ENCODE data around the gene VWA3A. TPM values are rescaled to one million over a fixed set of nuclear protein-coding genes. Genes with fewer than 3 reads are reported as not detected.
A peak's percentile ranks its signal among the peaks of the same experiment; 100 is the strongest.

The VWA3A gene
- total RNA-seq, 1 donor: under 0.01 TPM

GRCh38 chr16:22088642-22089041, 3.7 kb upstream of the VWA3A start:
- no peak for TF ChIP-seq CTCF (IDR thresholded peaks at IDR 0.05; ENCODE audit: insufficient read depth, low read depth, low read length)
- no peak overlapping the region for H3K4me3 ChIP-seq (ENCODE audit: low read depth, low read length)
- no peak for DNase-seq (ENCODE audit: low read depth)

GRCh38 chr16:22089910-22090309, 2.4 kb upstream of the VWA3A start:
- no peak for TF ChIP-seq CTCF (IDR thresholded peaks at IDR 0.05; ENCODE audit: insufficient read depth, low read depth, low read length)
- H3K4me3 ChIP-seq (ENCODE audit: low read depth, low read length): no peak overlapping the region
- DNase-seq (ENCODE audit: low read depth): no peak

GRCh38 chr16:22091721-22092120, 620 bp upstream of the VWA3A start:
- DNase-seq (ENCODE audit: low read depth): no peak
- no peak for TF ChIP-seq CTCF (IDR thresholded peaks at IDR 0.05; ENCODE audit: insufficient read depth, low read depth, low read length)
- H3K4me3 ChIP-seq (ENCODE audit: low read depth, low read length): no peak overlapping the region

- no peak for DNase-seq (ENCODE audit: low read depth)
- TF ChIP-seq CTCF (IDR thresholded peaks at IDR 0.05; ENCODE audit: insufficient read depth, low read depth, low read length): no peak
- H3K4me3 ChIP-seq (ENCODE audit: low read depth, low read length): no peak overlapping the region
Measured at GRCh38 chr16:22093331-22093730, 990 bp downstream of the VWA3A start.

GRCh38 chr16:22093996-22094395, 1.7 kb downstream of the VWA3A start:
- H3K4me3 ChIP-seq (ENCODE audit: low read depth, low read length): no peak overlapping the region
- TF ChIP-seq CTCF (IDR thresholded peaks at IDR 0.05; ENCODE audit: insufficient read depth, low read depth, low read length): no peak
- no peak for DNase-seq (ENCODE audit: low read depth)

- H3K4me3 ChIP-seq (ENCODE audit: low read depth, low read length): no peak overlapping the region
- peak; percentile 68 for TF ChIP-seq CTCF (IDR thresholded peaks at IDR 0.05; ENCODE audit: insufficient read depth, low read depth, low read length)
- peak; percentile 52 for DNase-seq (ENCODE audit: low read depth)
Measured at GRCh38 chr16:22098405-22099255, 6.3 kb downstream of the VWA3A start.

All from fibroblast of villous mesenchyme (primary cell).